ENCODE results near the gene SMARCB1.

Gene SMARCB1

GRCh38 chr22:23779731-23780130 is 7.0 kb upstream of the SMARCB1 start:
- TF ChIP-seq MAX (IDR thresholded peaks at IDR 0.05; ENCODE audit: low read depth, low read length) = no peak
- no peak for TF ChIP-seq MYC (IDR thresholded peaks at IDR 0.05; ENCODE audit: low read depth, low read length)
- no peak for TF ChIP-seq POLR2A (IDR thresholded peaks at IDR 0.05; ENCODE audit: extremely low read depth, insufficient read length)
- TF ChIP-seq CTCF (IDR thresholded peaks at IDR 0.05; ENCODE audit: low read depth, low read length) = no peak
- no peak overlapping the region for H3K4me3 ChIP-seq (ENCODE audit: low read depth, low read length)
- DNase-seq (ENCODE audit: low read depth) = no peak

GRCh38 chr22:23780146-23780748 is 6.5 kb upstream of the SMARCB1 start:
- TF ChIP-seq CTCF (IDR thresholded peaks at IDR 0.05; ENCODE audit: low read depth, low read length) (no peak), MYC (IDR thresholded peaks at IDR 0.05; ENCODE audit: low read depth, low read length) (no peak), MAX (IDR thresholded peaks at IDR 0.05; ENCODE audit: low read depth, low read length) (no peak), POLR2A (IDR thresholded peaks at IDR 0.05; ENCODE audit: extremely low read depth, insufficient read length) (no peak)
- no peak for DNase-seq (ENCODE audit: low read depth)
- no peak overlapping the region for H3K4me3 ChIP-seq (ENCODE audit: low read depth, low read length)

GRCh38 chr22:23781065-23781464 is 5.7 kb upstream of the SMARCB1 start:
- TF ChIP-seq POLR2A (IDR thresholded peaks at IDR 0.05; ENCODE audit: extremely low read depth, insufficient read length) (no peak), MAX (IDR thresholded peaks at IDR 0.05; ENCODE audit: low read depth, low read length) (no peak), MYC (IDR thresholded peaks at IDR 0.05; ENCODE audit: low read depth, low read length) (no peak), CTCF (IDR thresholded peaks at IDR 0.05; ENCODE audit: low read depth, low read length) (no peak)
- DNase-seq (ENCODE audit: low read depth) = no peak
- H3K4me3 ChIP-seq (ENCODE audit: low read depth, low read length) = no peak overlapping the region

- TF ChIP-seq MYC (IDR thresholded peaks at IDR 0.05; ENCODE audit: low read depth, low read length) (no peak), MAX (IDR thresholded peaks at IDR 0.05; ENCODE audit: low read depth, low read length) (no peak), CTCF (IDR thresholded peaks at IDR 0.05; ENCODE audit: low read depth, low read length) (no peak), POLR2A (IDR thresholded peaks at IDR 0.05; ENCODE audit: extremely low read depth, insufficient read length) (no peak)
- H3K4me3 ChIP-seq (ENCODE audit: low read depth, low read length) = no peak overlapping the region
- no peak for DNase-seq (ENCODE audit: low read depth)
Observed at GRCh38 chr22:23781511-23782183, 5.1 kb upstream of the SMARCB1 start.

- TF ChIP-seq MYC (IDR thresholded peaks at IDR 0.05; ENCODE audit: low read depth, low read length) (no peak), POLR2A (IDR thresholded peaks at IDR 0.05; ENCODE audit: extremely low read depth, insufficient read length) (no peak), CTCF (IDR thresholded peaks at IDR 0.05; ENCODE audit: low read depth, low read length) (no peak), MAX (IDR thresholded peaks at IDR 0.05; ENCODE audit: low read depth, low read length) (no peak)
- no peak overlapping the region for H3K4me3 ChIP-seq (ENCODE audit: low read depth, low read length)
- no peak for DNase-seq (ENCODE audit: low read depth)
Observed at GRCh38 chr22:23782252-23782651, 4.5 kb upstream of the SMARCB1 start.
